Esophagus muscularis mucosa (tissue), 4 donors: ENCODE data around the gene HAUS7. TPM values are rescaled to one million over a fixed set of nuclear protein-coding genes. Genes with fewer than 3 reads are reported as not detected.
A peak's percentile ranks its signal among the peaks of the same experiment; 100 is the strongest.

Experiments
- DNase-seq: peaks from one replicate; pipeline ENCODE4 v3.0.0-alpha.2; 2017; ENCODE audit errors: extremely low spot score
- H3K27ac ChIP-seq, 4 donors: fragments of 200-600 bp; sonication (generic); replicated peaks in 1 of 4; 1 replicate in 3 of 4; 2 replicates in 1 of 4; pipeline ENCODE4 v1.5.1; 2016 to 2019; ENCODE audit warnings: mild to moderate bottlenecking in 1 of 4
- H3K27me3 ChIP-seq, 4 donors: fragments of 200-600 bp; sonication (generic); one replicate each; pipeline versions ENCODE4 v1.5.1 to v1.6.0; 2016 to 2019
- H3K36me3 ChIP-seq, 4 donors: fragments of 200-600 bp; sonication (generic); one replicate each; pipeline ENCODE4 v1.5.1; 2016 to 2019
- H3K4me1 ChIP-seq, 4 donors: fragments of 200-600 bp; sonication (generic); one replicate each; pipeline ENCODE4 v1.5.1; 2016 to 2019
- H3K4me3 ChIP-seq, 4 donors: fragments of 200-600 bp; sonication (generic); 1 replicate in 2 of 4; 2 replicates in 2 of 4; pipeline ENCODE4 v1.5.1; 2016 to 2019; ENCODE audit warnings: mild to moderate bottlenecking in 4 of 4, moderate library complexity in 1 of 4
- H3K9me3 ChIP-seq, 4 donors: fragments of 200-600 bp; sonication (generic); 1 replicate in 3 of 4; 2 replicates in 1 of 4; pipeline ENCODE4 v1.5.1; 2016 to 2019
- CTCF ChIP-seq, 3 experiments: fragments of 200-600 bp in 2 of 3; fragments of 450-650 bp in 1 of 3; sonication (generic) in 2 of 3; IDR thresholded peaks; one replicate each; pipeline ENCODE4 v1.5.1; 2017 to 2019; ENCODE audit warnings: antibody characterized with exemption in 3 of 3, mild to moderate bottlenecking in 2 of 3, moderate library complexity in 1 of 3
- EP300 ChIP-seq: sonication (generic); formaldehyde crosslinking; IDR thresholded peaks from one replicate; pipeline ENCODE4 v1.6.1; 2017; ENCODE audit warnings: antibody characterized with exemption
- POLR2A ChIP-seq: fragments of 450-650 bp; IDR thresholded peaks from one replicate; pipeline ENCODE4 v1.6.1; 2017; ENCODE audit warnings: antibody characterized with exemption, moderate library complexity, mild to moderate bottlenecking, low read depth
- POLR2AphosphoS5 ChIP-seq, 2 donors: sonication (generic); formaldehyde crosslinking; IDR thresholded peaks; one replicate each; pipeline ENCODE4 v1.6.1; 2017; ENCODE audit warnings: antibody characterized with exemption in 2 of 2
- WGBS: methylation state at CpG from one replicate; pipeline ENCODE4 v1.1.5; 2018; 5-methylcytosine and 5-hydroxymethylcytosine counted together
- intact Hi-C: fragments of 100-400 bp; cut with DNase I; formaldehyde crosslinking; loops from one replicate; pipeline ENCODE4 v1.15.1; 2023
- total RNA-seq, 4 donors: library from RNA; depleted of rRNA; stranded (reverse); fragments of >200 nt; gene quantifications; one replicate each; pipeline versions ENCODE4 v1.1.0 to v1.2.1, GENCODE V29; 2016

The HAUS7 gene
- total RNA-seq, result 10 to 100 TPM; 23.4 to 25.8 (median 24.2) TPM

GRCh38 chrX:153470411-153471363 is at the start of gene HAUS7:
Gene HAUS7 (minus strand): TSS chrX:153470576. CDS start chrX:153470557, 19 bp downstream.
- peaks cover 14 to 39% (median 33%) of the 10 kb centered on the region in 4 donors for H3K4me1 ChIP-seq
- H3K36me3 ChIP-seq, result peaks cover 0 to 10% (median 0%) of the 10 kb centered on the region in 4 donors
- H3K27ac ChIP-seq, result peak within 1 kb of the TSS; percentile 67 to 87 (median 72)
- TF ChIP-seq CTCF (IDR thresholded peaks at IDR 0.05), result peak; percentile 65 to 68 (median 68)
- TF ChIP-seq EP300, result no peak
- no peak for TF ChIP-seq POLR2A
- TF ChIP-seq POLR2AphosphoS5 (IDR thresholded peaks at IDR 0.05), result peak; percentile 2 to 71
- peaks cover 0 to 1% (median 0%) of the 10 kb centered on the region in 4 donors for H3K27me3 ChIP-seq
- no peaks in the 10 kb centered on the region for H3K9me3 ChIP-seq
- WGBS, result 63% methylated on average over 31 of the region's 70 CpGs
- peak; percentile 98 for DNase-seq
- peak within 1 kb of the TSS; percentile 66 to 75 (median 68) for H3K4me3 ChIP-seq
- intact Hi-C loops, result loop anchor here (2.0 kb wide), 1 partner anchor 36 kb away; no protein-coding TSS in a partner anchor

GRCh38 chrX:153519569-153520286 is 49.4 kb upstream of the HAUS7 start:
- TF ChIP-seq EP300 (no peak), POLR2AphosphoS5 (IDR thresholded peaks at IDR 0.05) (no peak), POLR2A (no peak), CTCF (IDR thresholded peaks at IDR 0.05) (no peak)
- peaks cover 0 to 16% (median 8%) of the 10 kb centered on the region in 4 donors for H3K4me1 ChIP-seq
- no peaks in the 10 kb centered on the region for H3K36me3 ChIP-seq
- 63% methylated on average over 4 of the region's 21 CpGs for WGBS
- H3K27ac ChIP-seq, result no peak overlapping the region
- no peaks in the 10 kb centered on the region for H3K9me3 ChIP-seq
- no peak overlapping the region for H3K4me3 ChIP-seq
- intact Hi-C loops, result no loop called here
- no peak for DNase-seq
- H3K27me3 ChIP-seq, result peaks cover 0 to 56% (median 15%) of the 10 kb centered on the region in 4 donors

GRCh38 chrX:153517946-153518834 is 47.8 kb upstream of the HAUS7 start:
- H3K36me3 ChIP-seq, result no peaks in the 10 kb centered on the region
- H3K27ac ChIP-seq, result no peak overlapping the region
- DNase-seq, result no peak
- TF ChIP-seq CTCF (IDR thresholded peaks at IDR 0.05) (no peak), POLR2AphosphoS5 (IDR thresholded peaks at IDR 0.05) (no peak), EP300 (no peak), POLR2A (no peak)
- intact Hi-C loops, result no loop called here
- WGBS, result 40% methylated on average over 51 of the region's 70 CpGs
- no peak overlapping the region for H3K4me3 ChIP-seq
- H3K27me3 ChIP-seq, result peaks cover 0 to 56% (median 15%) of the 10 kb centered on the region in 4 donors
- peaks cover 0 to 16% (median 8%) of the 10 kb centered on the region in 4 donors for H3K4me1 ChIP-seq
- no peaks in the 10 kb centered on the region for H3K9me3 ChIP-seq

- DNase-seq, result no peak
- WGBS, result 20% methylated on average over 5 of the region's 50 CpGs
- no peak within 1 kb of the TSS for H3K4me3 ChIP-seq
- peaks cover 0 to 16% (median 8%) of the 10 kb centered on the region in 4 donors for H3K4me1 ChIP-seq
- no peaks in the 10 kb centered on the region for H3K36me3 ChIP-seq
- H3K27me3 ChIP-seq, result peaks cover 0 to 53% (median 14%) of the 10 kb centered on the region in 4 donors
- no peak for TF ChIP-seq EP300
- no peak for TF ChIP-seq POLR2A
- no peak for TF ChIP-seq CTCF (IDR thresholded peaks at IDR 0.05)
- TF ChIP-seq POLR2AphosphoS5 (IDR thresholded peaks at IDR 0.05), result no peak
- intact Hi-C loops, result no loop called here
- no peaks in the 10 kb centered on the region for H3K9me3 ChIP-seq
- H3K27ac ChIP-seq, result no peak within 1 kb of the TSS
Observed at GRCh38 chrX:153517423-153517822, 47.0 kb upstream of the HAUS7 start, which contains the start of gene ATP2B3. Gene ATP2B3 (plus strand): TSS chrX:153517642. CDS start chrX:153536248, 18,606 bp downstream.
